Measurements from ENCODE around the gene FRY.

FRY gene

DNA sequence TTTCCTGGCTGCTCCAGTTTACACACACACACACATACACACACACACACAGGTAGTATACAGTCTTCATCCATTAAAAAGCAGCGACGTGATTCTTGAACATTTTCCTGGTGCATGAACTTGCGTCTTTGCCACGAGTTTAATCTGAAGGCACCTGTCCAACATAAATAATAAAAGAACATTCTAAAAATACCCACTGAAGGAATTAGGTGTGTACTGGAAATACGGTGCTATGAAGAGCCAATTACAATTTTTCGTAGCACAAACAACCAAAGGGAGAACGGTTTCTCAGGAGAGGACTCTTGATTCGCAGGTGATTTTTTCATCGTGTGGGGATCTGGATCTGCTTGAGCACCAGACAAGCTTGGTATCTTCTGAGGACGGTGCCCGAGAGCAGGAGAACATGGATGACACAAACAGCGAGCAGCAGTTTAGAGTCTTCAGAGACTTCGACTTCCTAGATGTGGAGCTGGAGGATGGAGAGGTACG, 222.4 kb downstream of the FRY start:
- H3K79me2 ChIP-seq (ENCODE audit: low read length), result no peaks in the 10 kb centered on the region
- H4K20me1 ChIP-seq (ENCODE audit: insufficient read depth, low read length), result no peaks in the 10 kb centered on the region
- H3K4me3 ChIP-seq (ENCODE audit: low read length), result no peak overlapping the region
- H3K4me2 ChIP-seq (ENCODE audit: low read length), result no peak overlapping the region
- no peaks in the 10 kb centered on the region for H3K9me3 ChIP-seq (ENCODE audit: insufficient read depth, low read length)
- H3K27ac ChIP-seq (ENCODE audit: low read length), result no peak overlapping the region
- TF ChIP-seq, protein P1, sequence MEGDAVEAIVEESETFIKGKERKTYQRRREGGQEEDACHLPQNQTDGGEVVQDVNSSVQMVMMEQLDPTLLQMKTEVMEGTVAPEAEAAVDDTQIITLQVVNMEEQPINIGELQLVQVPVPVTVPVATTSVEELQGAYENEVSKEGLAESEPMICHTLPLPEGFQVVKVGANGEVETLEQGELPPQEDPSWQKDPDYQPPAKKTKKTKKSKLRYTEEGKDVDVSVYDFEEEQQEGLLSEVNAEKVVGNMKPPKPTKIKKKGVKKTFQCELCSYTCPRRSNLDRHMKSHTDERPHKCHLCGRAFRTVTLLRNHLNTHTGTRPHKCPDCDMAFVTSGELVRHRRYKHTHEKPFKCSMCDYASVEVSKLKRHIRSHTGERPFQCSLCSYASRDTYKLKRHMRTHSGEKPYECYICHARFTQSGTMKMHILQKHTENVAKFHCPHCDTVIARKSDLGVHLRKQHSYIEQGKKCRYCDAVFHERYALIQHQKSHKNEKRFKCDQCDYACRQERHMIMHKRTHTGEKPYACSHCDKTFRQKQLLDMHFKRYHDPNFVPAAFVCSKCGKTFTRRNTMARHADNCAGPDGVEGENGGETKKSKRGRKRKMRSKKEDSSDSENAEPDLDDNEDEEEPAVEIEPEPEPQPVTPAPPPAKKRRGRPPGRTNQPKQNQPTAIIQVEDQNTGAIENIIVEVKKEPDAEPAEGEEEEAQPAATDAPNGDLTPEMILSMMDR (IDR thresholded peaks at IDR 0.05; ENCODE audit: low read depth, low read length), result no peak
- no peak for TF ChIP-seq EZH2phosphoT487 (IDR thresholded peaks at IDR 0.05; ENCODE audit: low read depth)
- no peak overlapping the region for H3K9ac ChIP-seq (ENCODE audit: low read length)
- no peaks in the 10 kb centered on the region for H3K36me3 ChIP-seq (replicated peaks; ENCODE audit: low read depth, low read length)
- no peak overlapping the region for H2AFZ ChIP-seq (ENCODE audit: low read depth, low read length)
- H3K27me3 ChIP-seq (ENCODE audit: low read depth, low read length), result peaks cover 11% of the 10 kb centered on the region
- H3K4me1 ChIP-seq (ENCODE audit: low read length), result peaks cover 5% of the 10 kb centered on the region

DNA sequence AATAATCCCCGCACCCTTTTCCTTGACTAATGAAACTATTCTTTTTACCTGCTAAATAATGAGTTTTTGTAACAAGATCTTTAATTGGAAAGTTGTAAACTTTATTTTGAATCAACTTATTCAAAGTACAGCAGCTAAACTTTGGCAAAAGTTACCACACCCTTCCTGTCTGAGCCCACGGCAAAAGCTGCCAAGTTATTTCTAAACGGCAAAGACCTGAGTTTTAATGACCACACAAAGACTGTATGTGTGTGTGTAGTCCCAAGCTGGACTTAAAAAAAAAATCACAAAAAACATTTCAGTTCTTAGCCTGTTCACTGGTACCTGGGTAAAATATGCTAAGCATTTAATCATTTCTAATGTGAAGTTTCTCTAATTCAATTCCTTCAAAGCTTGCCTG, 222.8 kb downstream of the FRY start:
- TF ChIP-seq, protein P1 (IDR thresholded peaks at IDR 0.05; ENCODE audit: low read depth, low read length), result no peak
- TF ChIP-seq EZH2phosphoT487 (IDR thresholded peaks at IDR 0.05; ENCODE audit: low read depth), result no peak
- Histone ChIP-seq H2AFZ (ENCODE audit: low read depth, low read length) (no peak overlapping the region), H3K27me3 (ENCODE audit: low read depth, low read length) (peaks cover 11% of the 10 kb centered on the region), H3K36me3 (replicated peaks; ENCODE audit: low read depth, low read length) (no peaks in the 10 kb centered on the region), H3K79me2 (ENCODE audit: low read length) (no peaks in the 10 kb centered on the region), H3K27ac (ENCODE audit: low read length) (no peak overlapping the region), H4K20me1 (ENCODE audit: insufficient read depth, low read length) (no peaks in the 10 kb centered on the region), H3K9ac (ENCODE audit: low read length) (no peak overlapping the region), H3K4me2 (ENCODE audit: low read length) (no peak overlapping the region), H3K4me1 (ENCODE audit: low read length) (peaks cover under 1% of the 10 kb centered on the region; the same call in 1 of the 2 replicates), H3K4me3 (ENCODE audit: low read length) (no peak overlapping the region), H3K9me3 (ENCODE audit: insufficient read depth, low read length) (no peaks in the 10 kb centered on the region)

DNA sequence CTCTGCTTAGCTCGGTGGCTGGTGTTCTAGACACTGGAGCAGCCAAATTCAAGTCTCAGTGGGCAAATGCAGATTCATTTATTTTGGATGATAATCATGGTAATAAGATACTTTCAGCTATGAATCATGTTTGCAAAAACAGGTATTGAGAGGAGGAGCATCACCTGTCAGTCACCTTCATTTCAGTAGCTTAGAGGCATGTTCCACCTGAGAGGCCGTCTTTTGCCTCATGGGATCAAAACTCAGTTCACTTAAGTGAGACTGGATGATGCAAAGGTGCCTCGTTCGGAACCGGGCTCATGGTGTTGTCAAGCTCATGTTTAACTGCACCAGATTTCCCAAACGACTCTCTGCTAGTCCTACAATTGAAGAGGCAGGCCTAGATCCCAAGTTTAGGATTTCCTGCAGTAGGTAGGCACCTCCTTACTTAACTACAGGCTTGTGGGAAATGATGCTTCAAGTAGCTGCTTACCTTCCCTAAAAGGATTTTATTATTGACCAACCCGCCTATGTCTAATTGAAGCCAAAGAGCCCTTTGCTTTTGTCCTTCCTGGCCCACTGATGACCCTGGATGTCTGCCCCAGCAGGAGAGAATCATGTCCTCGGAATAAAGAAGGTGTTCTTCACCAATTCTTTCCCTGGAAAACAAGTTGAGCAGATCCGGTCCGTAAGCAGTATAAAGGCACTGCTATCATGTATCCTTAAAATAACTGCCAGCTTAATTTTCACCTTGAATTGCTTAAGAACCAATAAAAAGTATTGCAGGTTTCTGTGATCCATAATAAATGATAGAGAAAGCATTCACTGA, 223.5 kb downstream of the FRY start:
- no peaks in the 10 kb centered on the region for H4K20me1 ChIP-seq (ENCODE audit: insufficient read depth, low read length)
- H3K4me3 ChIP-seq (ENCODE audit: low read length), result no peak overlapping the region
- H2AFZ ChIP-seq (ENCODE audit: low read depth, low read length), result no peak overlapping the region
- TF ChIP-seq, protein P1 (IDR thresholded peaks at IDR 0.05; ENCODE audit: low read depth, low read length), result no peak
- TF ChIP-seq EZH2phosphoT487 (IDR thresholded peaks at IDR 0.05; ENCODE audit: low read depth), result no peak
- H3K27ac ChIP-seq (ENCODE audit: low read length), result no peak overlapping the region
- no peak overlapping the region for H3K9ac ChIP-seq (ENCODE audit: low read length)
- peaks cover 11% of the 10 kb centered on the region for H3K27me3 ChIP-seq (ENCODE audit: low read depth, low read length)
- no peaks in the 10 kb centered on the region for H3K79me2 ChIP-seq (ENCODE audit: low read length)
- H3K9me3 ChIP-seq (ENCODE audit: insufficient read depth, low read length), result no peaks in the 10 kb centered on the region
- H3K4me1 ChIP-seq (ENCODE audit: low read length), result peaks cover 2% of the 10 kb centered on the region; the same call in 1 of the 2 replicates
- H3K36me3 ChIP-seq (replicated peaks; ENCODE audit: low read depth, low read length), result no peaks in the 10 kb centered on the region
- no peak overlapping the region for H3K4me2 ChIP-seq (ENCODE audit: low read length)

DNA sequence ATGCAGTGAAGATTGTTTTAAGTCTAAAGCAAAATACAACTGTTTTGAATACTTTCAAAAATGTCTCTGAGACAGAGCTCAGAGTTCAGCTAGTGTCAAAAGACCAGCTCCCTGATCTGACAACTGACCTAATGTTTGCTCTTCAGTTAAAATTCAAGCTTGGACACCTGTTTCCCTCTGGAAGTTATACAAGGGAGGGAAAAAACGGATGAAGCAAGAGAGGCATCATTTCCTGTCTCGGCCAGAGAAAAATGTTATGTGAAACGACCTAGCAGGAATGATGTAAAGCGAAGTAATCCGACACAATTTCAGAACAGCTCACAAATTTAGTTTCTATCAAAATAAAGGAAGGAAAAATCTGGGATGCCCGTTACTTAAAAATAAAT, 224.1 kb downstream of the FRY start:
- no peaks in the 10 kb centered on the region for H3K79me2 ChIP-seq (ENCODE audit: low read length)
- no peak overlapping the region for H2AFZ ChIP-seq (ENCODE audit: low read depth, low read length)
- no peak for TF ChIP-seq EZH2phosphoT487 (IDR thresholded peaks at IDR 0.05; ENCODE audit: low read depth)
- TF ChIP-seq, protein P1 (IDR thresholded peaks at IDR 0.05; ENCODE audit: low read depth, low read length), result no peak
- H3K27me3 ChIP-seq (ENCODE audit: low read depth, low read length), result peaks cover 11% of the 10 kb centered on the region
- H4K20me1 ChIP-seq (ENCODE audit: insufficient read depth, low read length), result no peaks in the 10 kb centered on the region
- no peaks in the 10 kb centered on the region for H3K9me3 ChIP-seq (ENCODE audit: insufficient read depth, low read length)
- H3K9ac ChIP-seq (ENCODE audit: low read length), result no peak overlapping the region
- no peak overlapping the region for H3K4me3 ChIP-seq (ENCODE audit: low read length)
- H3K36me3 ChIP-seq (replicated peaks; ENCODE audit: low read depth, low read length), result no peaks in the 10 kb centered on the region
- peaks cover 3% of the 10 kb centered on the region; the same call in 1 of the 2 replicates for H3K4me1 ChIP-seq (ENCODE audit: low read length)
- no peak overlapping the region for H3K4me2 ChIP-seq (ENCODE audit: low read length)
- no peak overlapping the region for H3K27ac ChIP-seq (ENCODE audit: low read length)
